HepG2 (cell line): ENCODE measurements around the gene RHBDD3. TPM values are rescaled to one million over a fixed set of nuclear protein-coding genes. Genes with fewer than 3 reads are reported as not detected.

ENCODE experiments used
- ATAC-seq: fragments of 200-7000 bp; cut with Tn5 transposase; 3 replicates; pipeline ENCODE4 v1.9.1; 2020; ENCODE audit warnings: mild to moderate bottlenecking, moderate library complexity
- BruUV-seq: library from RNA; stranded (reverse); fragments of 400-500 nt; replicated peaks from 2 replicates; lab custom pipeline; 2021; lab: Mats Ljungman, UMichigan
- CTCF ChIA-PET: fragments of 300-600 bp; formaldehyde crosslinking; extraction: SDS; loops from one replicate; lab custom pipeline; 2021; ENCODE audit warnings: low total read pairs, inconsistent platforms, low intra/inter-chr PET ratio; lab: Yijun Ruan, JAX
- POLR2A ChIA-PET: fragments of 350-600 bp; sonication (Branson Sonifier 250); formaldehyde crosslinking; loops from one replicate; lab custom pipeline; 2020; ENCODE audit warnings: antibody characterized with exemption, inconsistent platforms; lab: Yijun Ruan, JAX
- DNase-seq: peaks from one replicate; pipeline ENCODE4 v3.0.0-alpha.2; 2015; ENCODE audit warnings: low spot score
- FAIRE-seq: peaks from 3 replicates; lab custom pipeline; 2011; peaks lifted over from hg19 to GRCh38; lab: Jason Lieb, UNC
- H2AFZ ChIP-seq: one replicate; pipeline ENCODE4 v1.6.1; 2011; ENCODE audit warnings: low read length, inconsistent platforms
- H3K27ac ChIP-seq: fragments of 300-600 bp; 3 replicates; pipeline ENCODE4 v1.8.0; 2011; ENCODE audit warnings: mixed run types, mild to moderate bottlenecking, mixed read lengths, low read length, inconsistent platforms; ENCODE audit not compliant: insufficient read depth; ENCODE audit errors: extremely low read length
- H3K27me3 ChIP-seq, 2 experiments: fragments of 200-600 bp in 1 of 2; 2 replicates in 1 of 2; 3 replicates in 1 of 2; pipeline versions ENCODE4 v1.6.0 to v1.8.0; 2011; ENCODE audit warnings: low read length in 2 of 2, mild to moderate bottlenecking in 2 of 2, moderate library complexity in 2 of 2, inconsistent platforms in 1 of 2; ENCODE audit not compliant: insufficient read depth in 2 of 2, control insufficient read depth in 1 of 2
- H3K36me3 ChIP-seq, 2 experiments: fragments of 200-600 bp in 1 of 2; replicated peaks in 1 of 2; 2 replicates in 1 of 2; 3 replicates in 1 of 2; pipeline versions ENCODE4 v1.5.1 to v1.8.0; 2011; ENCODE audit warnings: low read length in 2 of 2, inconsistent platforms in 1 of 2; ENCODE audit not compliant: insufficient read depth in 2 of 2, control insufficient read depth in 1 of 2
- H3K4me1 ChIP-seq: 2 replicates; pipeline ENCODE4 v1.5.1; 2012; ENCODE audit warnings: low read length, inconsistent platforms; ENCODE audit not compliant: insufficient read depth
- H3K4me2 ChIP-seq: 2 replicates; pipeline ENCODE4 v1.6.0; 2011; ENCODE audit warnings: low read depth, low read length, inconsistent platforms
- H3K4me3 ChIP-seq, 3 experiments: fragments of 200-600 bp in 1 of 3; sonication (generic), shearing (Covaris generic) in 1 of 3; replicated peaks in 1 of 3; 2 replicates each; pipeline ENCODE4 v1.5.1; 2011 to 2016; ENCODE audit warnings: low read length in 3 of 3, inconsistent platforms in 2 of 3, low read depth in 2 of 3, mild to moderate bottlenecking in 2 of 3, control low read depth in 1 of 3, mixed read lengths in 1 of 3; ENCODE audit not compliant: insufficient read depth in 1 of 3
- H3K79me2 ChIP-seq: one replicate; pipeline ENCODE4 v1.6.1; 2011; ENCODE audit warnings: low read length, inconsistent platforms; ENCODE audit not compliant: insufficient read depth
- H3K9ac ChIP-seq: 2 replicates; pipeline ENCODE4 v1.6.0; 2011; ENCODE audit warnings: mild to moderate bottlenecking, low read depth, low read length, inconsistent platforms; ENCODE audit not compliant: insufficient read depth
- H3K9me3 ChIP-seq: 2 replicates; pipeline ENCODE4 v1.5.1; 2012; ENCODE audit warnings: mild to moderate bottlenecking, low read length
- H4K20me1 ChIP-seq: 2 replicates; pipeline ENCODE4 v1.6.0; 2011; ENCODE audit warnings: inconsistent platforms, mild to moderate bottlenecking, low read length, moderate library complexity; ENCODE audit not compliant: insufficient read depth
- KDM2A ChIP-seq: sonication (generic); formaldehyde crosslinking; IDR thresholded peaks from 2 replicates; pipeline ENCODE4 v1.4.0; 2020; ENCODE audit warnings: low read depth, missing genetic modification reagents, borderline replicate concordance
- MYPOP ChIP-seq: sonication (generic); formaldehyde crosslinking; IDR thresholded peaks from 2 replicates; pipeline ENCODE4 v1.8.1; 2023; ENCODE audit warnings: mild to moderate bottlenecking, moderate library complexity, missing genetic modification reagents
- POLR2A ChIP-seq, 2 experiments: IDR thresholded peaks; 2 replicates each; pipeline ENCODE4 v1.6.1; 2011; ENCODE audit warnings: low read depth in 2 of 2, low read length in 2 of 2, mild to moderate bottlenecking in 1 of 2, moderate library complexity in 1 of 2; ENCODE audit not compliant: insufficient read depth in 1 of 2
- POLR2AphosphoS2 ChIP-seq: IDR thresholded peaks from 2 replicates; pipeline ENCODE4 v1.6.1; 2011; ENCODE audit warnings: low read depth, low read length, improper control_type of control experiment
- POLR2G ChIP-seq: fragments of 200-400 bp; formaldehyde crosslinking; IDR thresholded peaks from 2 replicates; pipeline ENCODE4 v1.6.1; 2018; ENCODE audit warnings: mild to moderate bottlenecking, low read depth, low read length, moderate library complexity
- RBM22 ChIP-seq: fragments of 200-400 bp; formaldehyde crosslinking; optimal IDR thresholded peaks from 2 replicates; pipeline ENCODE3; 2017; ENCODE audit warnings: mild to moderate bottlenecking, low read length, moderate library complexity
- ZNF318 ChIP-seq: sonication (generic); formaldehyde crosslinking; IDR thresholded peaks from 2 replicates; pipeline ENCODE4 v1.4.0; 2020; ENCODE audit warnings: mild to moderate bottlenecking, missing genetic modification reagents
- ZNF710 ChIP-seq: sonication (generic); formaldehyde crosslinking; IDR thresholded peaks from 2 replicates; pipeline ENCODE4 v1.5.0; 2020; ENCODE audit warnings: mild to moderate bottlenecking, missing genetic modification reagents, borderline replicate concordance
- ZSCAN25 ChIP-seq: sonication (generic); formaldehyde crosslinking; IDR thresholded peaks from 2 replicates; pipeline ENCODE4 v1.8.0; 2022; ENCODE audit warnings: mild to moderate bottlenecking, missing genetic modification reagents
- WGBS: methylation state at CpG from one replicate; pipeline ENCODE4 v1.1.6; 2017; ENCODE audit warnings: low lambda C conversion rate; 5-methylcytosine and 5-hydroxymethylcytosine counted together
- in situ Hi-C: cut with HindIII; loops from 2 replicates; pipeline ENCODE4 v1.10.0; 2017; ENCODE audit warnings: low pct_unique_long_range_greater_than_20kb; ENCODE audit not compliant: extremely low pct_ligation_motif_present
- intact Hi-C: fragments of 100-400 bp; cut with micrococcal nuclease; formaldehyde crosslinking; loops from one replicate; pipeline ENCODE4 v1.10.0; 2022; ENCODE audit not compliant: unreplicated experiment
- polyA plus RNA-seq, 8 experiments: library from polyadenylated mRNA; depleted of rRNA in 3 of 8; stranded (reverse) in 7 of 8; unstranded in 1 of 8; fragments of >200 nt; fragmentation: Illumina TruSeq in 4 of 8; extraction: Trizol in 4 of 8; gene quantifications; 2 replicates each; pipeline versions ENCODE4 v1.2.1 to v1.2.3, GENCODE V29; 2011 to 2016; ENCODE audit warnings: low read depth in 4 of 8, missing spikeins in 1 of 8, mixed read lengths in 1 of 8; ENCODE audit not compliant: insufficient read depth in 1 of 8
- total RNA-seq, 5 experiments: library from RNA; depleted of rRNA; stranded (reverse); fragments of >200 nt; fragmentation: Illumina TruSeq; extraction: Trizol; gene quantifications; 2 replicates each; pipeline ENCODE4 v1.2.3, GENCODE V29; 2016; ENCODE audit warnings: low read depth in 1 of 5

RHBDD3 gene
- total and polyA plus RNA-seq, 2 of the 13 experiments (the other 11 are each of a cell fraction or from before 2014, with no cell fraction given), result 12.1 to 26.7 TPM

GRCh38 chr22:29300807-29301601 is 33.2 kb upstream of the RHBDD3 start:
- no peaks in the 10 kb centered on the region for H3K9me3 ChIP-seq
- 91% methylated on average over 10 of the region's 10 CpGs for WGBS
- intact Hi-C loops (no loop called here), in situ Hi-C loops (no loop called here)
- no peak overlapping the region for H3K4me3 ChIP-seq
- no peak overlapping the region for H3K27ac ChIP-seq
- ChIA-PET POLR2A (interaction anchor here (1.0 kb wide), 1 partner anchor 41 kb away, joined by 4 read pairs; no protein-coding TSS in a partner anchor), CTCF (no interaction called here)
- H4K20me1 ChIP-seq, result 0 out of 2 replicates have a peak, but pooled peaks cover 9% of the 10 kb centered on the region
- H3K79me2 ChIP-seq, result no peaks in the 10 kb centered on the region
- H3K9ac ChIP-seq, result no peak overlapping the region
- H3K4me1 ChIP-seq, result peaks cover 28% of the 10 kb centered on the region
- BruUV-seq, result no TSS peak
- H2AFZ ChIP-seq, result no peak overlapping the region
- H3K4me2 ChIP-seq, result no peak overlapping the region
- no peak for FAIRE-seq
- H3K27me3 ChIP-seq, result no peaks in the 10 kb centered on the region
- peaks cover 26 to 36% of the 10 kb centered on the region in 2 experiments for H3K36me3 ChIP-seq
- DNase-seq, result no peak
- peak; percentile 6 for ATAC-seq
- TF ChIP-seq ZNF710 (CRISPR knock-in tag), result 0 out of 2 replicates have a peak, but pooled peaks have one; percentile 33
- TF ChIP-seq POLR2A (IDR thresholded peaks at IDR 0.05; ENCODE audit: insufficient read depth in 1 of 2, low read depth in 2 of 2, low read length in 2 of 2), result peak in 1 of 2 experiments; percentile 54; a peak in 2 of 4 replicates
- TF ChIP-seq ZNF318, result 0 out of 2 replicates have a peak, but pooled peaks have one; percentile 60
- peak; percentile 64 for TF ChIP-seq POLR2G
- peak; percentile 59; the same call in 1 of the 2 replicates for TF ChIP-seq KDM2A (CRISPR knock-in tag)
- TF ChIP-seq RBM22, result peak; percentile 97
- TF ChIP-seq MYPOP (CRISPR knock-in tag), result no peak
- TF ChIP-seq ZSCAN25 (CRISPR knock-in tag), result no peak
- TF ChIP-seq POLR2AphosphoS2, result peak; percentile 70; the same call in 1 of the 2 replicates
